PC-9 (cell line): ENCODE measurements around the gene C19orf44.
"Not testable (repeated sequence)": the region's sequence is repeated elsewhere in the genome, so short reads cannot be mapped to it uniquely, and the experiment has no call there.

Source experiments
- CTCF ChIP-seq: fragments of 200-600 bp; sonication (generic); conservative IDR thresholded peaks from 2 replicates; pipeline ENCODE4 v1.6.1; 2017; ENCODE audit warnings: mixed run types, antibody characterized with exemption, mild to moderate bottlenecking, moderate library complexity
- EZH2 ChIP-seq: fragments of 200-600 bp; sonication (generic); IDR thresholded peaks from 2 replicates; pipeline ENCODE4 v1.8.0; 2017; ENCODE audit warnings: antibody characterized with exemption, low read depth

- TF ChIP-seq EZH2, CTCF: not testable (repeated sequence)
These were observed 47.5 kb downstream of the C19orf44 start for GRCh38 chr19:16543734-16544133.
